Karpas-422 (cell line): ENCODE results near the gene CCBE1. TPM values are rescaled to one million over a fixed set of nuclear protein-coding genes. Genes with fewer than 3 reads are reported as not detected.

Source experiments
- DNase-seq: peaks from one replicate; pipeline ENCODE4 v3.0.0-alpha.2; 2015
- H2AFZ ChIP-seq: fragments of 200-600 bp; sonication (generic); 2 replicates; pipeline ENCODE4 v1.6.1; 2014; ENCODE audit warnings: antibody characterized with exemption, low read length, mixed read lengths
- H3K27ac ChIP-seq: fragments of 200-600 bp; sonication (generic); 2 replicates; pipeline ENCODE4 v1.5.1; 2014; ENCODE audit warnings: mild to moderate bottlenecking, low read length, moderate library complexity
- H3K27me3 ChIP-seq: fragments of 200-600 bp; sonication (generic); 2 replicates; pipeline ENCODE4 v1.6.1; 2014; ENCODE audit warnings: low read length, mixed read lengths
- H3K36me3 ChIP-seq: fragments of 200-600 bp; sonication (generic); 2 replicates; pipeline ENCODE4 v1.6.1; 2014; ENCODE audit warnings: low read length, mixed read lengths; ENCODE audit not compliant: insufficient read depth
- H3K4me1 ChIP-seq: fragments of 200-600 bp; sonication (generic); 2 replicates; pipeline ENCODE4 v1.6.1; 2014; ENCODE audit warnings: mild to moderate bottlenecking, low read length, mixed read lengths
- H3K4me2 ChIP-seq: fragments of 200-600 bp; sonication (generic); 2 replicates; pipeline ENCODE4 v1.6.1; 2014; ENCODE audit warnings: low read length, low read depth, mild to moderate bottlenecking; ENCODE audit not compliant: poor library complexity, severe bottlenecking
- H3K4me3 ChIP-seq: fragments of 200-600 bp; sonication (generic); 2 replicates; pipeline ENCODE4 v1.5.1; 2014; ENCODE audit warnings: mild to moderate bottlenecking, antibody characterized with exemption, low read length, mixed read lengths
- H3K79me2 ChIP-seq: fragments of 200-600 bp; sonication (generic); 2 replicates; pipeline ENCODE4 v1.6.1; 2014; ENCODE audit warnings: mild to moderate bottlenecking, low read length, mixed read lengths
- H3K9ac ChIP-seq: fragments of 200-600 bp; sonication (generic); 2 replicates; pipeline ENCODE4 v1.6.0; 2014; ENCODE audit warnings: low read length
- H3K9me2 ChIP-seq: fragments of 200-600 bp; sonication (generic), shearing (Covaris generic); replicated peaks from 2 replicates; pipeline ENCODE4 v1.6.0; 2014; ENCODE audit warnings: mild to moderate bottlenecking, low read length, moderate library complexity; ENCODE audit not compliant: insufficient read depth
- H3K9me3 ChIP-seq: fragments of 300-700, 200-600 bp; sonication (generic); 2 replicates; pipeline ENCODE4 v1.6.1; 2014; ENCODE audit warnings: low read length, mixed read lengths
- H4K20me1 ChIP-seq: fragments of 200-600 bp; sonication (generic); 2 replicates; pipeline ENCODE4 v1.6.1; 2014; ENCODE audit warnings: mild to moderate bottlenecking, antibody characterized with exemption, low read length, low read depth; ENCODE audit not compliant: insufficient read depth
- total RNA-seq: library from RNA; depleted of rRNA; stranded (reverse); fragments of >200 nt; shearing (Covaris generic); gene quantifications from 2 replicates; pipeline ENCODE4 v1.2.3, GENCODE V29; 2014; ENCODE audit warnings: low replicate concordance

The CCBE1 gene
- total RNA-seq, 1 experiment from 2014 or later, result not detected

- no peak overlapping the region for H3K4me2 ChIP-seq
- H3K36me3 ChIP-seq, result no peaks in the 10 kb centered on the region
- no peak overlapping the region for H3K4me3 ChIP-seq
- no peaks in the 10 kb centered on the region for H3K9me3 ChIP-seq
- H4K20me1 ChIP-seq, result no peaks in the 10 kb centered on the region
- no peak for DNase-seq
- no peaks in the 10 kb centered on the region for H3K4me1 ChIP-seq
- no peak overlapping the region for H3K27ac ChIP-seq
- H3K27me3 ChIP-seq, result no peaks in the 10 kb centered on the region
- H3K79me2 ChIP-seq, result no peaks in the 10 kb centered on the region
- H3K9ac ChIP-seq, result no peak overlapping the region
- no peak overlapping the region for H2AFZ ChIP-seq
- H3K9me2 ChIP-seq, result no peaks in the 10 kb centered on the region
Observed at GRCh38 chr18:59502274-59503175, 194.7 kb downstream of the CCBE1 start.

DNA sequence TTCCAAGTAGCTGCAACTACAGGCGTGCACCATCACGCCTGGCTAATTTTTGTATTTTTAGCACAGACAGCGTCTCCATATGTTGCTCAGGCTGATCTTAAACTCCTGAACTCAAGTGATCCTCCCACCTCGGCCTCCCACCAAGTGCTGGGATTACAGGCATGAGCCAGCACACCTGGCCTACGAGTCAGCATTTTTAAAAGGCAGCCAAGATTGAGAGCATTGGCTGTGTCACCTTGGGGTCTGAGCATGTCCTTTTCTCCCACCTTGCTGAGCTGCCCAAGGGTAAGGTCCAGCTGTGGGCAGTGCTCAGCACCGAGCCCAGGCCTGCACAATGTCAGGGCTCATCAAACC lies 195.3 kb downstream of the CCBE1 start:
- Histone ChIP-seq H3K36me3 (no peaks in the 10 kb centered on the region), H3K27me3 (no peaks in the 10 kb centered on the region), H3K9me2 (no peaks in the 10 kb centered on the region), H3K9me3 (no peaks in the 10 kb centered on the region), H4K20me1 (no peaks in the 10 kb centered on the region), H3K4me3 (no peak overlapping the region), H3K4me2 (no peak overlapping the region), H3K9ac (no peak overlapping the region), H3K27ac (no peak overlapping the region), H2AFZ (no peak overlapping the region), H3K4me1 (no peaks in the 10 kb centered on the region), H3K79me2 (no peaks in the 10 kb centered on the region)
- no peak for DNase-seq

- Histone ChIP-seq H3K79me2 (no peaks in the 10 kb centered on the region), H3K9me2 (no peaks in the 10 kb centered on the region), H3K4me1 (no peaks in the 10 kb centered on the region), H3K27me3 (no peaks in the 10 kb centered on the region), H3K4me2 (no peak overlapping the region), H3K36me3 (no peaks in the 10 kb centered on the region), H4K20me1 (no peaks in the 10 kb centered on the region), H3K4me3 (no peak overlapping the region), H2AFZ (no peak overlapping the region), H3K9ac (no peak overlapping the region), H3K27ac (no peak overlapping the region), H3K9me3 (no peaks in the 10 kb centered on the region)
- DNase-seq, result no peak
Observed at GRCh38 chr18:59500765-59501164, 196.5 kb downstream of the CCBE1 start.

DNA sequence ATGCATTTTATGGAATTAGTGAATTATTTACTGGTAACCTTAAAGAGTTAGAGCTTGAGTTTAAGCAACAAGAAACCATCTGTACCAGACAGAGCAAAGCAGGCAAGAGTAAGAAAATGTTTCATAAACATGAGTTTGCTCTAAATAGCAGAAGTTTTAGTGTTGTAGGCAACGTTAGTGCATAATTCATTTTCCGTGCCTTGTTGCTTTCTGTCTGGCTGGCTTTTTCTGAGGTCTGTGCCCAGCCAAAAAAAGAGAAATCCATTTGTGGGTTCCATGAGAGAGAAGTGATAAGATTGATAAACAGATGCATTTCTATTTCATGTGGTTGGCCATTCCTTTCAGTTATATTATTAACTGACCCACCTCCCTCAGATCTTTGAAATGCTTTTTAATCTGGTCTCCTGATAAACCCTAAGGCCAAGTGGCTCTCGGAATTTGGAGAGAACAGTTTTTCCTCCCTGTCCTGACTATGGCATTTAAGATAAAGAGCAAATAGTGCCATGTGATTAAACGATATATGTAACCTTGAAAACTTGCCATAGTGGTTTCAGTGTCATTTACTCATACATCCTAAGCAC lies 198.6 kb downstream of the CCBE1 start:
- Histone ChIP-seq H3K9me3 (no peaks in the 10 kb centered on the region), H3K4me3 (no peak overlapping the region), H3K4me2 (no peak overlapping the region), H3K4me1 (no peaks in the 10 kb centered on the region), H4K20me1 (no peaks in the 10 kb centered on the region), H3K9me2 (no peaks in the 10 kb centered on the region), H3K36me3 (no peaks in the 10 kb centered on the region), H3K9ac (no peak overlapping the region), H2AFZ (no peak overlapping the region), H3K27ac (no peak overlapping the region), H3K27me3 (no peaks in the 10 kb centered on the region), H3K79me2 (no peaks in the 10 kb centered on the region)
- DNase-seq, result no peak

- H3K9ac ChIP-seq, result no peak overlapping the region
- DNase-seq, result no peak
- H3K9me2 ChIP-seq, result no peaks in the 10 kb centered on the region
- H3K36me3 ChIP-seq, result no peaks in the 10 kb centered on the region
- no peaks in the 10 kb centered on the region for H3K79me2 ChIP-seq
- H3K27me3 ChIP-seq, result no peaks in the 10 kb centered on the region
- H3K9me3 ChIP-seq, result no peaks in the 10 kb centered on the region
- H3K4me3 ChIP-seq, result no peak overlapping the region
- H3K4me2 ChIP-seq, result no peak overlapping the region
- H4K20me1 ChIP-seq, result no peaks in the 10 kb centered on the region
- H3K27ac ChIP-seq, result no peak overlapping the region
- no peaks in the 10 kb centered on the region for H3K4me1 ChIP-seq
- no peak overlapping the region for H2AFZ ChIP-seq
Observed at GRCh38 chr18:59492756-59493421, 204.3 kb downstream of the CCBE1 start.

DNA sequence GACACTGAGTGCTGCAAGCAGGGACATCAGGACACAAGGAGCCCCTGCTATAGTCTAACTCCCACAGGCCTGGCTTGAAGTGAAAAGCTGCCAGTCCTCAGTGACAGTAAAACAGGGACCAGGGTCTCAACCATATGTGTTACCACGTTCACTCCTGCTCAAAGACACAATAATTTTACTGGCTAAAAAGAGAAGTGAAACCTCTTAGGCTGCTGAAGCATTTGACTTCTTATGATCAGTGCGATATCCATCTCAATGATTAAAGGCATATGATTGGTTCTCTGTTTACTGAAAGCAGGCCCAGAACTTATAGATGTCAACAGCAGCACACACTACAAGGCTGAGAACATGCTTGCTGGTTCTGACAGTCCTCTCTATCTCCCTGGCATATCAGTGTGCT lies 208.3 kb downstream of the CCBE1 start:
- Histone ChIP-seq H3K27me3 (no peaks in the 10 kb centered on the region), H4K20me1 (no peaks in the 10 kb centered on the region), H3K4me3 (no peak overlapping the region), H2AFZ (no peak overlapping the region), H3K9me3 (no peaks in the 10 kb centered on the region), H3K36me3 (no peaks in the 10 kb centered on the region), H3K9ac (no peak overlapping the region), H3K4me1 (no peaks in the 10 kb centered on the region), H3K4me2 (no peak overlapping the region), H3K27ac (no peak overlapping the region), H3K79me2 (no peaks in the 10 kb centered on the region), H3K9me2 (no peaks in the 10 kb centered on the region)
- DNase-seq, result peak; percentile 45

DNA sequence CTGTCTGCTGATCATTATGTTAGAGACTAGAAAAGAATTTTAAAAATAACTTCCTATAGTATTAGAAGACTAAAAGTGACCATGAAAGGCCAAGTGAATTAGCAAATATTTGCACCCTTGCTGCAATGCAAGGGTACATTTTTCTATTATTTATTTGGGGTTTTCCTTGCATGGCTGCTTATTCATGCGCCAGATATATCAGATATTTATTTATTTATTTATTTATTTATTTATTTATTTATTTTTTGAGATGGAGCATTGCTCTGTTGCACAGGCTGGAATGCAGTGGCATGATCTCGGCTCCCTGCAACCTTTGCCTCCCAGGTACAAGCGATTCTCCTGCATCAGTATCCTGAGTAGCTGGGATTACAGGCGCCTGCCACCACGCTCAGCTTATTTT lies 211.8 kb downstream of the CCBE1 start:
- DNase-seq, result no peak
- Histone ChIP-seq H3K27me3 (no peaks in the 10 kb centered on the region), H3K36me3 (no peaks in the 10 kb centered on the region), H2AFZ (no peak overlapping the region), H3K9me2 (no peaks in the 10 kb centered on the region), H4K20me1 (no peaks in the 10 kb centered on the region), H3K9ac (no peak overlapping the region), H3K4me2 (no peak overlapping the region), H3K9me3 (no peaks in the 10 kb centered on the region), H3K4me3 (no peak overlapping the region), H3K79me2 (no peaks in the 10 kb centered on the region), H3K27ac (no peak overlapping the region), H3K4me1 (no peaks in the 10 kb centered on the region)

DNA sequence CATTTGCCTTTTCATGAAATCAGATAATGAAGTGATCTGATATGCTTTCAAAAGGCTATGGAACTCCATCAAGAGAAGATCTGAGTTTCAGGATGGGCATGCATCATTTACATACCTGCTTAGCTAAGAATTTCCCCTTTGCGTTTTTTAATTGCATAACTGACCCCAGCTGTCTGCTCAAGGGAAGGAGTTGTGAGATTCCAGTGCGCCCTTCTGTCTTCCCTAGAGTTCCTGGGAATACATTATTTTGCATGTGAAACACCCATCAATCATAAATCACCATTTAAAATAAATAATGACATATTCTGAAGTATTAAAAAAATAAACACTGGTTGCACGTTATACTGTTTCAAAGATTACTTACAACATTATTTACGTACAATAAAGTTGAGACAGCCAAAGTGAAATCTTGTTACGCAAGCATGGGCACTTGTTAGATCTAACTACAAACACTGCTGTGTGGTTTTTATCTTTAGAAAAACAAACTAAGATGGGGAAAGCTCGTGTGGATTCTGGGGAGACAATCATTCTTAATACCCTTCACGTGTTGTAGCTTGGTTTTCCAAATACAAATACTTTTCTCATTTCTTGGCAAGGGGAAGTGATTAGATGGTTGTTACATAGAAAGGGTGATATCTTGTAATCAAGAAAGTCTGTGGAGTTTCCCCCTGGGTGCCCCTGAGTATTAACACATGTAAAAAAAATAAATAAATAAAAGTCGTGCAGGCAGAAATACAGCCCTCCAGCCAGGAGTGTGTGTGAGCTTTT lies 212.5 kb downstream of the CCBE1 start:
- Histone ChIP-seq H2AFZ (no peak overlapping the region), H3K27ac (no peak overlapping the region), H3K9me2 (no peaks in the 10 kb centered on the region), H3K4me3 (no peak overlapping the region), H3K4me2 (no peak overlapping the region), H3K27me3 (no peaks in the 10 kb centered on the region), H3K79me2 (no peaks in the 10 kb centered on the region), H3K9ac (no peak overlapping the region), H3K9me3 (no peaks in the 10 kb centered on the region), H3K36me3 (no peaks in the 10 kb centered on the region), H3K4me1 (no peaks in the 10 kb centered on the region), H4K20me1 (no peaks in the 10 kb centered on the region)
- DNase-seq, result no peak
